Measurements from ENCODE around the gene CTXND1. TPM values are rescaled to one million over a fixed set of nuclear protein-coding genes. Genes with fewer than 3 reads are reported as not detected.

CTXND1 gene
- total and polyA plus RNA-seq, 2 of the 8 experiments (the other 6 are each of a cell fraction or from before 2014, with no cell fraction given), result 0.03 TPM; not detected in 1

GRCh38 chr15:80216911-80217310 is 35.1 kb downstream of the CTXND1 start (continued):
- no peak for TF ChIP-seq CBX5 (IDR thresholded peaks at IDR 0.05; ENCODE audit: low read depth, low read length)
- no peak for TF ChIP-seq HDAC6 (IDR thresholded peaks at IDR 0.05; ENCODE audit: low read depth, low read length)
- no peak for TF ChIP-seq BCL11A (IDR thresholded peaks at IDR 0.05; ENCODE audit: low read depth in 2 of 2, low read length in 2 of 2)
- no peak for TF ChIP-seq SUZ12 (IDR thresholded peaks at IDR 0.05; ENCODE audit: low read length)

All from H1 (cell line).